Suppressor macrophage (primary cell): ENCODE measurements around the gene SHISA9.

Experiments
- DNase-seq, 4 experiments: peaks; one replicate each; pipeline ENCODE4 v3.0.0-alpha.2; 2020 to 2022

The SHISA9 gene

DNA sequence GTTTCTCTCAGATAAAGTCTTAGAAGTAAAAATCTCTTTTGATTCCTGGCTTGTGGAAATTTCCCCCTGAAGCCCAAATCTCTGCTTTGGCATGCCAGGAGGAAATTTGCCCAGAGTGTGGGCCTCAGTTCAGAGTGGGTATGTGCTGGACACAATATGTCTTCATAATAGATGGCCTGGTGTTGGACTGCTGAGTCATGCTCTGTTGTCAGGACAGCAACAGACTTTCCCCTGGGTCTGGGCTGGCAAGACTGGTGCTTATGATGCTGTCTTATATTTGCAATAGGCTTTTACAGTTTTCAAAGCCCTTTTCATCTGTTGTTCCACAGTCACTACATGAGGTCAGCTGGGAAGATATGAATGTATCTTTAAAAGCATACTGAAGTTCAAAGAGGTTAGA is 57.0 kb downstream of the SHISA9 start:
- DNase-seq = no peak

DNA sequence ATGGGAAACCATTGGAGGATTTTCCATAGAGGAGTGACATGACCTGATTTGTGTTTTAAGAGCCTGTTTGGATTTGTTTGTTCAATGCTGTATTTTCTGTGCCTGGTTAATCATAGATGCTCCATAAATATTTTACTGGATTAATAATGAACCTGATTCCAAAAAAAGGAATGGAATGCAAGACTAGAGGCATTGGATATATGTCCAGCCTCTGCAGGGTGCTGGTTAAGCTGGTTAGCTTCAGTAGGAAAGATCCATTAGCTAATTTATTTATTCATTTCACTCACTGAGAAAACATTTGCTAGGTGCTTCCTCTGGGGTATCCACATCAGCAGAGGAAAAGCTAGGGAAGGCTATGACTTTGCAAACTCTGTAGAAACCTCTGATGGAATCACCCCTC is 57.7 kb downstream of the SHISA9 start:
- no peak for DNase-seq

DNA sequence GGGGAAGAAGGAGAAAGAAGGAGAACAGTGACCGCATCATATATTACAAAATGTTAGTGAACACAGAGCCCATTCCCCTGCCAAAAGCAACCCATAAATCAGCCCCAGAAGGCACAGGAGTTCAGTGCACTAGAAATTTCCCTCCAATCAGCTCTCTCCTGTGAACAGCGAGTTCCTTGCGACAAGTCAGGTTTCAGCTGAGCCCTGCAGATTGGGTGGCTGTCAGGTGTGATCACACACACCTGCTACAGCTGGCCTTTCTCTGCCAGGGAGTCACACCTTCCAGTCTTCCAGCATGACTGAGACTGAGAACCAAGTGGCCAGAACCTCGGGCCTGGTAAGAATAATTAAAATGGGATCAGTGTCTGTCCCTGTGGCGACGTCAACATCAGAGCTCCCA is 60.2 kb downstream of the SHISA9 start:
- DNase-seq = no peak

DNA sequence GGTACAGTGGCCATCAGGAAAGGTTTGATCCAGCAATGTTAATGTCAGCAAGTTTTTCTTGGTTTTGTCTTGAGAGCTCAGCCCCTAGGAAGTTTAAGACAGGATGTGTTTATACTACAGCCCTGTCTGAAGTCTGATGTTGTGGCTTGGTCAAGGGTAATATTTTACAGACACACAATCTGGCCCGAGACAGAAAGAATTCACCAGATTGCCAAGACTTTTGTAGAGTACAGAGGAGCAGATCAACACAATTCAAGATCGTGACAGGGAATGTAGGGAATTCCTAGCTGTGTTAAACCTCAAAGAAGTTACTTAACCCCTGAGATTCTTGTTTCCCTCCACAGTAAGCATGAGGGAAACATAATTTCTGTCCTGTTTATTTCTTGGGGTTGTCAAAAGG is 63.1 kb downstream of the SHISA9 start:
- DNase-seq = no peak

DNA sequence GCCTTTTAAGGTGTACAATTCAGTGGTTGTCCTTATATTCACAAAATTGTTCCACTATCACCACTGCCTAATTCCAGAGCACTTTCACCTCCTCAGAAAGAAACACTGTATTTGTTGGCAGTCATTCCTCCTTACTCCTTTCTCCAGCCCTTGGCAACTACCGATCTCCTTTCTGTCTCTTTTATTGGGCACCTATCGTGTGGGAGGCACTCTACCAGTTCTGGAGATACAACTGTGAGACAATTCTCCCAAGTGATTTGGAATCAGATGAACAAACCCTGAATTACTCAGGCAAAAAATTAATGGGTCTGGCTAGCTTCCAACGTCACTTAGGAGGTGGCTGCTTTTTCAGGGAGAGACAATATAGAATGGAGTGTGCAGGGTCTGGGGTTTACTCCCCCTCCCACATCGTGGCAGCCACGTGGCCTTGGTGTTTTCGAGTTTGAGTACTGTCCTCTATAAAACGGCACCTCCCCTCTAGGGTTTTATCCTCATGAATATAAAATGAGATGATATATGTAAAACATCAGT is 63.9 kb downstream of the SHISA9 start:
- DNase-seq = no peak

DNA sequence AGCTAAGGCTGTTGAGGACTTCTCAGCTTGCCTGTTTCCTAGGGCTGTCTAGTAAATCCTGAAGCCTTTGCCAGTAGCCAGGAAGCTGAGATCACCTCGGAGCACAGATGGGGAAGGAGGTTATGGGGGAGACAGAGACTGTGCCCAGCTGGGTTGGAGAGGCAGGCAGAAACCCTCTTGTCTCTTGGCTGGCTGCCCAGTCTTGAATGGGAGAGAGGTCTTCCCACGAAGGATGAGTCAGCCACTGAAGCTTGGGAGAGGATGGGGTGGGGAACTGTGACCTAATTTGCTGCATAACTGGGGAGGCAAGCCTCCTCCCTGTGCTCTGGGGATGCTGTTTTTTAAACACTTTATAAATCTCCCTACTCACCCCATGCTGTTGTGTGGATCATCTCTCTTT is 69.8 kb downstream of the SHISA9 start:
- DNase-seq = peak; percentile 11 to 44 (median 24)

DNA sequence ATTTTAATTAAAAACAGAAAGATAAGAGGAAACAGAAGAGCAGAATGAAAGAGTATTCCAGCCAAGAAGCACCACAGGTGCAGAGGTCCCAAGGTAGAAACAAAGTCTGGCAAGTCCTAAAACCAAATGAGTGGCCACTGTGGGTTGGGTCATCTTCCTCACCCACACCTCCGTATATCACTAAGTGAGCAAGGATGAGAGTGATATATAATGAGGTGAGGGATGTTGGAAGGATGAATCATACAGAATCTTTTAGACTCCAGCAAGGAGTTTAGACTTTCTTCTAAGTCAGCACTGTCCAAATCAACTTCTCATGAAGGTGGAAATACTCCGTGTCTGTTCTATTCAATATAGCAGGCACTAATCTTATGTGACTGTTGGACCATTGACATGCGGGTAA is 70.8 kb downstream of the SHISA9 start:
- DNase-seq = no peak

DNA sequence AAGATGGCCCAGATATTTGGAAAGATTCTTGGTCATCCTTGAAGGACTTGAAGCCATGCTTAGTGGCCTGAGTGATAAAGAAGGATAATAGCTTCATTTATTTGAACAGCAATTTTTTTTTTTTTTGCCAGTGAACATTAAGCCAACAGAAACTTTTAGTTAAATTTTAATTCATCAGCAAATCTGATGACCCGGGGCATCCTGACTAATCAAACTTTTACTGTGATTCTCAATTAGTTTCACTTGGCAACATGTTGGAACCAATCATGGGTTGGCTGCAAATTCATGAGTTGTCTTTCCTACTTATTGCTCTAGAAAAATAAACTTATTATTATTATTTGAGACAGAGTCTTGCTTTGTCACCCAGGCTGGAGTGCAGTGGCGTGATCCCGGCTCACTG is 74.4 kb downstream of the SHISA9 start:
- DNase-seq = no peak

DNA sequence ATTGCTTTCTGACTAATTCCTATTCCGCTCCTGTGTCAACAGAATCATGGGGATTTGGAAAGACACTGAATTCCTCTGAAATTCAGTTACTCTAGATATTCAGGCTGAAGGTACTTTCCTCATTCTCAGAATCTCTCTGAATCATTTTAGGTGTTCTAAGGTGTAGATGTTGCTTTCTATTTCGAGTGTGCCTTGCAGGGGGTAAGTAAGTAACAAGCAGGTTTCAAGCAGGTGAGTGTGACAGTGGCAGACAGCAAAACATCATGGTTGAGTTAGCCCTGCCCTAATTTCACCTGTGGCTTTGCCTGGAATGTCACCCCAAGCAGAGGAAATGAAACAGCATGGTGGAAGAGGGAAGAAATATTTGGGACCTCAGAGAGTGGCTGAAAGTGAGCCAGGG is 75.1 kb downstream of the SHISA9 start:
- no peak for DNase-seq

DNA sequence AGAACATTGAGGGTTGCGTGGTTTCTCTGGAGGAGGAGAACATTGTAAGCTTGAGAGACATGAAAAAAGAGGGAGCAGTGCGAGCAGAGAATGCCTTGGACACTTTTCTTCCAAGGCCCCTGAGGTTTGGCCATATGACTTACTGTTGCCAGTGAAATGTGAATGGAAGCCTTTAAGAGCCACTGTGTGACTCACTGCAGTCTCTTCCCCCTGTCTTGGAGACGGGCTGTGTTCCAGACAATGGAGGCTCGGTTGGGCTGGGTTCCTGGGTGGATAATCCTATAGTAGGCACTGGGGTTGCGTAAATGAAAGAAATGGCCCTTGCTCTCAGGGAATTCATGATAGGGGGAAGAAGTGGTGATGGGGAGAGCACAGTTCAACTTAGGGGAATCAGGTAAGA is 75.5 kb downstream of the SHISA9 start:
- DNase-seq = no peak

DNA sequence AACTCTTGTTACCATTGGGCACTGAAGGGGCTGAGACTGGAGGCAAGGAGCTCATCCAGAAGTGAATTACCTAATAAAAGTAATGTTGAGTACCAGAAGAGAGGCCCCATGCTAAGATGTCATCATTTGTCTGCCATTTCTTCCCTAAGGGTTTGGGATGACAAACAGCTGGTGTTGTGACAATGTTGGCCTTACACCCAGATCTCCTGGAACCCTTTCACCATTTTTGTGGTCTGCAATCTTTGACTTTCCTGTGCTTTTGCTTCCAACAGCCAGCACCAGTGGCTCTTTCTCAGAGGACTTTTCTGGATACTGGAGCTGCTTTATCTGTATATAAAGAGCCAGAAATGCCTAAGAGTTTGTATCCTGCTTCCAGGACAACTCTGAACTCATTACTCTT is 84.1 kb downstream of the SHISA9 start:
- DNase-seq = no peak

DNA sequence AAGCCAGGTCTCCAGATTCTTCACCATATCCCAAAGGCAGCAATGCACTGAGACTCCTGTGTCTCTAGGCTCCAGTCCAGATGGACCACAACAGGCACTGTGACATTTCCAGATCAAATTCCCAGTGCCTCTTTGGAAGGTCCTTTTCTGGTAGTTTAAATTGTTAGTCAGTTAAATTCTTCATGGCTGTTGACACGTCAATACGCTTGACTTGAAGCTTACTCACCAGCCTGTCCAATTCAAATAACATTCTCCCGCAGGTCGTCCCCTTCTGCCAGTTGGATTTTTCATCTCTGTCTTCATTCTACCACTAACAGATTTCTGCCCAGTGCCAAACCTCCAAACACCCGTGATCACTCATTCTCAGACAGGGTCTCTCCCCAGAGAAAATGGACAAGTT is 86.7 kb downstream of the SHISA9 start:
- no peak for DNase-seq

DNA sequence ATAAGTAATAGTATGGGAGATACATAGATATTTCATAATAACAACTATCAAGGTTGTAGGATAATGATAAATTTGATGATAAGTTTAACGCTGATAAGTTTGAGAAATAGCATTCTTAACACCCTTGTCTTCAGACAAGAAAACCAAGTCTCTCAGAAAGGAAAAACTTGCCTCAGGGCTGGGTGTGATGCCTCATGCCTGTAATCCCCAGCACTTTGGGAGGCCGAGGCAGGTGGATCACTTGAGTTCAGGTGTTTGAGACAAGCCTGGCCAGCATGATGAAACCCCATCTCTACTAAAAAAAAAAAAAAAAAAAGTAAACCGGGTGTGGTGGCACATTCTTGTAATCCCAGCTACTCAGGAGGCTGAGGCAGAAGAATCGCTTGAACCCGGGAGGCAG is 90.7 kb downstream of the SHISA9 start:
- no peak for DNase-seq

DNA sequence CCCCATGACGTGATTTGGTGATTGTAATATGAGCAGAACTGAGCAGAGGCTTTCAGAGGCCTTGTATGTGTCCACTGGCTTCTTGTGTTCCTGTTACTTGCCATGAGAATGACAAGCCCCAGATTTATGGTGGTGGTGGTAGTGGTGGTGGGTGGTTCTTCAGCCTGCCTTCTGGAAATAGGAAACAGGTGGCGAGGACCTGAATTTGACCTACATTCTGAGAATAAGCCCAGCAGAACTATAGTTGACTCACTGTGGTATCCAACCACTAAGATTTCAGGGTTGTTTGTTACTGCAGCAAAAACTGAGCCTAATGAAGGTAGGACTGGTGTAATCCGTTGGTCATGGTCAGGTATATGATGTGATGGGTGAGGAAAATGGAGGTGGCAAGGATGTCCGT is 93.0 kb downstream of the SHISA9 start:
- DNase-seq = no peak

DNA sequence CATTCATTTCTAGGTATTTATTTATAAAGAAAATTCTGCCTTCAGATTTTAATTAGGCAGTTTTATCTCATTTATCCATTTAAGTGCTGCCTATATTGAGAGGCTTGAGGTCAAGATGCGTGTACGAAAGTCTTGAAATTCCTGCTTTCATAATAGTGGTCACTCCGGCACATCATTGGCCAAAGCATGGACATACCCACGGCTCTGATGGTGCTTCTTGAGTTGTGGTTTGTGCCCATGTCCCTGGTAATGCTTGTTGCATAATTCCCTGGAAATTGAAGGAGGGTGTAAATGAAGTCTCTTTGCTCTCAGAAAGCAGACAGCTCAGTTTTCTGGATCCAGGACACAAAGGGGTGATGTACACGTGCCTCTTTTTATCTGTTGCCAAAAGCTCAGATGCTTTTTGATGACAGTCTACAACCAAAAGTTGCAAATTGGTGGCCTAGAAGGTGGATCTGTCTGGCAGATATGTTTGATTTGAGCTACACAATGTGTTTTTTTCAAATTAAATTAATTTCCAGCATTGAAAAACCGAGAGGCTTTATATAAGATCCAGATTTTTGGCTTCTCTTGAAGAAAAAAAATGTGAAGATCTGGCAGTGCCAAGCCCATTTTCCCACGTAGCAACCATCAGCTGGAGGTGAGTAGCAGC is 94.4 kb downstream of the SHISA9 start:
- DNase-seq = no peak

DNA sequence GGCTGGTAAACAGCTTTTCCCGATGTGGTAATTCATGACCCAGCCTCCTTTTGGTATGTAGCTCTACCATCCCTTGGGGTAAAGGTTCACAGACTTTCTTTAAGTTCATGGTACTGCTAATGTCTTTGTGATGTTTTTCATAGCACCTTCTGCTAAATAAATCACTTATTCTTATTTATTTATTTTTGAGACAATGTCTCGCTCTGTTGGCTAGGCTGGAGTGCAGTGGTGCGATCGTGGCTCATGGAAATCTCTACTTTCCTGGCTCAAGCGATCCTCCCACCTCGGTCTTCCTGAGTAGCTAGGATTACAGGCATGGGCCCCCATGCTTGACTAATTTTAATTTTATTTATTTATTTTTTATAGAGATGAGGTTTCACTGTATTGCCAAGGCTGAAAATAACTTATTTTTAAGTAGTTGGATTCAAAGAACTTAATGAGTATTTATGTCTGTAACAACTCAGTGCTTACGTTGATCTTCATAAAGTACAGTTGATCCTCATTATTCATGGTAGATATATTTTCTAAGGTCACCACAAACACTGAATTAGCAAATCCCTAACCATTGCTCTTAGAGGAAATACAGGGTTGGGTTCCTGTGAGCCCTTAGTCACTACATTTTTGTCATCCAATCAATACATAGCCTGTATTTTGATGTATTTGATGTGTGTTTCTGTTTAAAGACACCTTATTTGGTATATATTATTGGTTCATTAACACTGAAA is 97.1 kb downstream of the SHISA9 start:
- no peak for DNase-seq

DNA sequence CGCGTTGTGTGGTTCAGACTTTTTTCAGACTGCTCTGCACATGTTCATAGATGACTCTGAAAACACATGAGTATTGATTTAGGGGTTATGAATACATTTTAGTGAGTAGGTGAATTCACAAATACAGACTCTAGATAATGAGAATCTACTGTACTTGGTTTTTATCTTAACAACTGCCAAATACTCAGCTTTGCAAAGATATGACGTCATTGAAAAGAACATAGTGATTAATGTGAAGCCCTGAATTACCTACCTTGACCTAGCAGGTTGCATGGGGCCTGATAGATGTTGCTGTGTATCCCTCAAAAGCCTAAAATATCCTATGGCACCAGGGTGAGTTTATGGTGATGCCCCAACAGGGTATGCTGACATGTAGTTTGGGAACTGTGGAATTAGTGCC is 98.0 kb downstream of the SHISA9 start:
- no peak for DNase-seq

DNA sequence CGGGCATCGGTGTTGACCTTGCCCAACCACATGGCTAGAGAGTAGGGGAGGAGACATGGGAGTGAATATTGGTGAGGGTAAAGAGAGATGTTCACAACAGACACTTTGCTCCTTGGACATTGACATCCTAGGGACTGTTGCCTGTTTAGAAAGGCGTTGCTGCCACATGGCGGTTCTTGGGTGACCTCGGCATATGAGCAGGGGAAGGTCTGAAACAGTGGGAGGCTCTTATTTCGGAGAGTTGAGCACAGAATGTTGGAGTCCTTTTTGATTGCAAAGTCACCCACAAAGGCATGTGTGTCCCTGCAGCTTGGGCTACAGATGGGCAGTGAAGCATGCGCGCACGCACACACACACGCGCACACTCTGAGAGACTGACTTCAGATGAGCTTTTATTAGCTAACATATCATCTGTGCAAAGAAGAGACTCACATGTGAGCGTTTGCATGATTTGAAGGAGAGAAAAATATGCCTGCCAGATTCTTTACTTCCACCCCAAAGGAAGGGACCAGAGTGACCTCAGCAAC is 104.4 kb downstream of the SHISA9 start:
- no peak for DNase-seq

DNA sequence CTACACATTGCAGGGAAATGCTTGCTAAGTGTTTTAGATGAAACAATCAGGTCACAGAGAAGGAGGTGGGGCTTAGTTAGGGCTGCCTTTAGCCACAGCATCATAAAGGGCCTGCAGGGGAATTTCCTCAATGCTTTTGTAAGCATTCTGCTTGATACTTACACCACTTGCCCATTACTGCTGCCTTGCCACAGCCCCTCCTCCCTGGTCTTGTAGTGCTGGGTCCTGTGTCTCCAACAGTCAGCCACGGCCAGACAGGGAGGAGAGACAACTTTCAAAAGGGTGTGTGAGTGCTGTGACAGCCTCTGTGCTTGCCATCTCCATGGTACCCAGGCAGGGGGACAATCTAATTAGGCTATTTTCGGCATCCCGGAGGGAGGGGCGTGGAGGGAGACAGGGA is 111.2 kb downstream of the SHISA9 start:
- DNase-seq = no peak

DNA sequence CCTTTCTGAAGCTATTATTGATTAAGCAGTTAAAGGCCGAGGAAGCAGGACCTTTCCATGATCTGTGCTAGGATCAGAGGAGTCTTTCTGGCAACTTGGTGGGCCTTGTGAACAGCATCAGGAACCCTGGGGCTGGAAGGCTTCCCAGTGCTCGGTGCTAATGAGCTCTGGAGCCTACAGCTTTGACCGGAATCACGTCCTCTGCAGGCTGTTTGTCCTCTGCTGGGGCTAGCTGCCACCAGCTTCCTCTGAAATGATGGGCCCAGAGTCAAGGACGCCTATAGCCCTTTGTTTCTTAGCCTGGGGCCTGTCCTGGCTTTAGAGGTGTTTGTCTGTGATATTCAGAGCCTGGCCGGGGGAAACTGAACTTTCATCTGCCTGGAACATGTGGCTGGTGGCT is 111.6 kb downstream of the SHISA9 start:
- no peak for DNase-seq

DNA sequence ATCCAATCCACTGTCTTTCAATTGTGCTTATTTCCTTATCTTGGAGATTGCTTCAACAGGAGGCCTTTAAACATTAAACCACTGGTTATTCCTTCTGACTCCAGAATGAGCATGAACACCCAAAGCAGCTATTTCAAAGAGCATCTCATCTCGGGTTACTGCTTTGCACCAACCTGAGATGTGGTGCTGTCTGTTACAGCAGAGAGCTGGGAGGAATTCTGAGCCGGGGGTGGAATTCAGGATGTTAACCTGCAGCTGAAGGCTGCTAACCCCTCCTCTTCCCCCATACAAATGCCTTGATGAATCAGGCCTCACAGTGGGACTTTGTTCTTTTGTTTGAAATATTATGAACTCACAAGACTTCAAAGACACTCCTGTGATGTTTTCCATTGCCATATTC is 113.1 kb downstream of the SHISA9 start:
- DNase-seq = no peak

DNA sequence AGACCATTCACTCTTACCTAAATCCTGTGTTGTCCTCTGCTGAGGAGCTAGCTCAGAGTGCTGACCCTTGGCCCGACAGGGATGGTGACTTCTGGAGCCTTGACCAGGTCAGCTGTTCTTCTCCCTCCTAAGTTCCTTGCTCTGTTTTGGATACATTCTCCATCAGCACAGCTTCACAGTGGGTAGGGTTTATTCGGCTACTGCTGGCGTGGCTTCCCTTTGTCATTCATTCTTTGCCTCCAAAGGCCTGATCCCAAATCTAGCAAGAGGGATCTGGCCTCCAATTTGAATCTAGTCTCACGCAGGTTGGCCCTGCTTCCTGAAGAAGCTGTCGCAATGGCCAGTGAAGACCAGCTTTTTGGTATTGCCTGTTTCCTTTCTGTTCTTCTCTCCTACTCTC is 116.6 kb downstream of the SHISA9 start:
- no peak for DNase-seq

DNA sequence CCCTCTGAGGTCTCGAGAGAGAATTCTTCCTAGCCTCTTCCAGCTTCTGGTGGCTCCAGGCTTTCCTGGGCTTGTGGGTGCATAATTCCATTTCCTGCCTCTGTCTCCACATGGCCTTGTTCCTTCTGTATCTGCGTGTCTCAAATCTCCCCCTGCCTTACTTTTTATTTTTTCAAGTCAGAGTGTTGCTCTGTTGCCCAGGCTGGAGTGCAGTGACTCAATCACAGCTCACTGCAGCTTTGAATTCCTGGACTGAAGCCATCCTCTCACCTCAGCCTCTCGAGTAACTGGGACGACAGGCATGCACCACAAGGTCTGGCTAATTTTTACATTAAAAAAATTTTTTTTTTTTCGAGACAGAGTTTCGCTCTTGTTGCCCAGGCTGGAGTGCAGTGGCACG is 120.6 kb downstream of the SHISA9 start:
- DNase-seq = no peak

DNA sequence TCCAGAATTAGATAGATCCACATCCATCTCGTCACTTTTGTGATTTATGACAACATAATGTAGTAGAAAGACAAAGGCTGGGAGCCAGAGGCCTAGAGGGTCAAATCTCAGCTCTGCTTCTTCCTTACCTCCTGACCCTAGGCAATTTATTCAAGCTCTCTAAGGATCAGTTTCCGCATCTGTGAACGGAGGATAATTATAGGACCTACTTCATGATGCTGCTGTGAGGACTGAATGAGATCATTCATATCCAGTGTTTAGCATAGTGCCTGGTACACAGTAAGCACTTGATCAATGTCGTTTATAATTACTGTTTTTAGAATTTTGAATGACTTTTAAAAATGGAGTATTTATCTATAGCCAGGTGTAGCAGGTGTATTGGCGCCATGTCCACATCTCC is 128.4 kb downstream of the SHISA9 start:
- DNase-seq = no peak
